A549 (cell line): Measurements from ENCODE around the gene DAGLA.

ENCODE experiments used
- MAX ChIP-seq: IDR thresholded peaks from 2 replicates; pipeline ENCODE4 v1.6.1; 2012
- POLR2A ChIP-seq: IDR thresholded peaks from 2 replicates; pipeline ENCODE4 v1.6.1; 2012; ENCODE audit warnings: mild to moderate bottlenecking, low read length
- RCOR1 ChIP-seq: fragments of 150-350 bp; IDR thresholded peaks from 2 replicates; pipeline ENCODE4 v1.6.1; 2014; ENCODE audit warnings: antibody characterized with exemption, low read length, low read depth
- REST ChIP-seq: fragments of 200-600 bp; sonication (generic); IDR thresholded peaks from 2 replicates; pipeline ENCODE4 v1.6.1; 2016; ENCODE audit warnings: antibody characterized with exemption, mild to moderate bottlenecking, moderate library complexity
- ZSCAN20 ChIP-seq: fragments of 250-450 bp; sonication (Bioruptor Pico); IDR thresholded peaks from 2 replicates; pipeline ENCODE4 v1.8.0; 2022; ENCODE audit warnings: mild to moderate bottlenecking, moderate library complexity

GRCh38 chr11:61636676-61637075 is 43.5 kb upstream of the DAGLA start:
- TF ChIP-seq ZSCAN20 (CRISPR knock-in tag) (no peak), REST (no peak), RCOR1 (no peak), POLR2A (no peak), MAX (no peak)
